Non-pigmented ciliary epithelial cell (primary cell): ENCODE results near the gene SLC35B1.
"Not testable (repeated sequence)": the region's sequence is repeated elsewhere in the genome, so short reads cannot be mapped to it uniquely, and the experiment has no call there.

Experiments used
- DNase-seq: peaks from one replicate; pipeline ENCODE4 v3.0.0-alpha.2; 2010; ENCODE audit warnings: low read depth

Gene SLC35B1

DNA sequence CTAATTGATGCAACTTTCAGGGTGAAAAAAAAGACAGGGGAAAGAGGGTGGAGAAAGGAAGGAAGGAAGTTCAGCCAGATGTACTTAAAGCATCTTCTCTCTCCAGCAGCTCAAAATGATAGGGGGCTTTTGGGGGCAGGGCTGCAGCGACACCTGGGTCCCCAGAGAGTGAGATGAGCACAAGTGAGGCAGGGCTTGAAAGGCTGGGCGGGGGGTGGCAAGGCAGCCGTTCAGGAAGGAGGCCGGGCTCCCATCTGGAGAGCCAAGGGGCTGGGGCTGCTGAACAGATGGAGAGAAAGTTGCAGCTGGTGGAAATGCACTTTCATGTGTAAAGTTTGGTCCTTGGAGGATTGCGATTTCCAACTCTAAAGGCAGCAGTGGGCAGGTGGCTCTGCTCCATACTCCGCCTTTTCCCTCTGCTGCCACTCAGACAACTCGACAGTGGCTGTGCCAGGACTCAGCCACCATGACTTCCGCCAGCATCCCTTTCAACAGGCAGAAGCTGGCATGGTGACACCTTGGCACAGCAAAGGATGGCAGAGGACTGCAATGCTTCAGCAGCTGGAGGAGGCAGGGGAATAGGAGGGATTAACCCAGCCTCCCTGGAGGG, 7.7 kb downstream of the SLC35B1 start:
- DNase-seq = no peak

DNA sequence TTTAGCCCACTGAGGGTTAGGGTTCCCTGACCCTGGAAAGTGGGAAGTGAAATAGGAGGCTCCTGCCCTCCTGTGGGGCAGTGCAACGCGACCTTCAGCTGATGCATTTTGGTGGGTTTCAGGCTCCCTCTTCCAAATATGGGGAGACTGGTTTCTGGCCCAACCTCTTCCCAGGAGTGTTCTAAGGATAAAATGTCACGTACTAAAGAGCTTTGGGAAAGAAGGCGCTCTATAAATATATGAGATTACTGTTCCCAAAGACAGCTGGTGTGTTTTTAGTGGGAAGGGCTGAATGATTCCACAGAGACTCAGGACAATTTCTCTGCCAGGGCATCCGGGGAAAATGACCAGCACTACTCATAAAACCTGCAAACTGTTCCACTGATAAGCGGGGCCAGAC, 9.8 kb downstream of the SLC35B1 start:
- no peak for DNase-seq

DNA sequence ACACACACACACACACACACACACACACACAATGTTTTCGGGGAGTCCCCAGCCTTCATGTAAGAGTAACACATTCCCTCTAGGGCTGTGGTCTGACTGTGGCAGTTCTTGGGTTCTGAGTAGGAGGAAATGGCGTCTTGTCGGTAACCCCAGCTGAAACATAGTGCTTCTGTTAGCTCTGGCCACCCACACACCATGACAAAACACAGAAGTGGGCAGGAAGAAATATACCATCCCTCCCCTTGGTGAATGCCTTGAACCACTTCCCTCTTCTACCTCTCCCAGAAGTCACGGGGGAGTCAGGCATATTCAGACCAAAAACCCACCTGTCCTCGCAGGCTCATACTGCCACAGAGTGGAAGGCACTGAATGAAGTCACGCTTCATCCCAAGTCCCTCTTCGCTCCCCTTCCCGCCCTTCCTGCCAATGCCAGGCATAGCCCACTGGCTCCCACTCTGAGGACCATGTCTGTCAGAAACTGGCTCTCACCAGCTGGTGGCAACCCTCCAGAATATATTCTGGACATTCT, 11.5 kb downstream of the SLC35B1 start:
- DNase-seq = no peak

DNA sequence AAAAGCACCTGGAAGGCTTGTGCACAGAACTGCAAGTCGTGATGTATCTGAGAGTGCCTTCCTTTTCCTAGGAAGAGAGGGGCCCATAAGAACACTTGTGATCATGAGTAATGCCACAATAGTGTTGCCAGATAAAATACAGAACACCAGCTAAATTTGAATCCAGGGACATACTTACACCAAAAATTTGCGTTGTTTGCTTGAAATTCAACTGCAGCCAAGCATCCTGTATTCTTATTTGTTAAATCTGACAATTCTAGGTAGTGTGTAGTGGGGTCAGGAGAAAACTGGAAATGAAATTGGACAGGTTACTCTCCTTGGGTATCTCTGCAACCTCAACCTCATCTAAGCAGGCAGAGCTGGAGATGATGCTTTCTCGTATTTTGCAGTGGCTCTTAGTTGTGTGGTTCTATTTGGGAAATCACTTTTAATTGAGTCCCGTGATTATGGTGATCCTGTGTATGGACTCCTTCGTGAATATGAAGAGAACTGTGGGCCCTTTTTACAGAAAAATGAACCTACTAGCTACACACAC, 12.0 kb downstream of the SLC35B1 start:
- no peak for DNase-seq

DNA sequence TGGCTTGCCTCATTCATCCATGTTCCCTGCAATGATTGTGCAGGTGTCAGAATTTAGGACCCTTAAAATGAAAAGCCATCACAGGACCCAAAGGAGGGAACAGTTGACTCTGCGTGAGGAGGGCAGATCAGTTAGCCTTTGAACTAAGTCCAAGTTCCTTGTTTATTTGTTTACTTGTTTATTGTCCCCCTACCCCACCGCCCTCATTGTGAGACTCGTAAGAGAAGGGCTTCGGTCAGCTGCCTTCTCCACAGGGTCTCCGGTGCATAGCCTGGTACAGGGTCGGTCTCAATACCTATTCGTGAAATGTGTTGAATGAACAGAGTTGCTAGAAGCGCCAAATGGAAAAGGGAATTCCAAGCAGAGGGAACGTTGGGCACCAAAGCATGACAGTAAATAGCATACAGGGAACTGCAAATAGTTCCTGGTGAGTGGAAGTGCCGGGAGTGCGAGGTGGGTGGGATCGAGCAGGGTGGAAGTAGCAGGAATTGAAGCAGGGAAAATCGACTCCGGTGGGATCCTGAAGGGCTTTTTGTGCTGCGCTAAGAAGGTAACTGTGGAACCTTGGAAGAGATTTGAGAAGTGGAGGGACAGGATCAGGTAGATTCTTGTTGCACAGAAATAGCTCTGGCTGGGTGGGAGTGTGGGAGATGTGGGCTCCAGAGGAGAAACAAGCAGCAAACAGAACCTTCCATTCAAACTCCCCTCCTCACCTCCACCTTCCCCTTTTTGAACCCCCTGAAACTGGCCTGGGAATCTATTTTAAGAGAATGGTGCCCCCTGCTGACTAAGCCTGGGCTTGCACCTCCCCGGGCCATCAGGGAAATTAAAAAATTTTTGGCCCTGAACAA, 12.7 kb downstream of the SLC35B1 start:
- DNase-seq = no peak

DNA sequence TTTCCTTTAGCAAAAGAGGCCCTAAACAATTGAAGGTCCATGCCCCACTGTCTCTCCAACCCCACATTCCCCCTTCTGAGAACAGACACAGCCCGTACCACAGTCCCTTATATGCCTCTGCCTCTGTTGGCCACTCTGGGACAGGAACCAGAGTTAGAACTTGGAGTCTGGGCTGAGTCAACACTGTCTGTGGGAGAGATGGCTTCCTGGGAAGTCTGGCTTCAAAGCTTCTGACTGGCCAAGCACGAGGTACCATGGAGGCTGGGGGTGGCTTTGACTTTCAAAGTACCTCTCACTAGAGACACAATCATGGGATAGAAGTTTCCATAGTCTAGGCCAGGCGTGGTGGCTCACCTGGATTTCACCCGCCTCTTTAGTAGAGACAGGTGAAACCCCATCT, 15.0 kb downstream of the SLC35B1 start:
- DNase-seq = no peak

DNA sequence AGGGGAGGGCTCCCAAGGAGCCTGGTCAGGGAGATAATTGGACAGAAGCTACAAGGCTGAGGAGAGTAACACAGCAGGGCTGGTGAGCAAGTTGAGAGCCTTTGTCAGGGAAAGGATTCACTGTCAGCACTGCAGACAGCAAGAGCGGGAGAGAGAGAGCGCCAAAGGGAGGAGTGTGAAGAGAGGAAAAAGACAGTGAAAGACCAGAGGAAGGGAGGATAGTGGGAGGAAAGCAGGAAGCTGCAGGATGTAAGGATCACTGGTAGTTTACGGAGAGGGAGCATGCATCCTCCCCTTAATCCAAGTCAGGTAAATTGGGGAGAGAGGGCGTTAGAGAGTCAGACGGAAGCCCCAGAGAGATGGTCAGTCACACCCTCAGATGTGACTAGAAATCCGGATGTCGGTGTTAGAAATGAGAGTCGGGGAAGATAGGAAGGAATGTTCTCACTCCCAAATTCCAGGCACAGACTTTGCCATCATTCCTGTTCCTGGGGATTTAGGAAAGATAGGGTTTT, 16.0 kb downstream of the SLC35B1 start:
- DNase-seq = no peak

DNA sequence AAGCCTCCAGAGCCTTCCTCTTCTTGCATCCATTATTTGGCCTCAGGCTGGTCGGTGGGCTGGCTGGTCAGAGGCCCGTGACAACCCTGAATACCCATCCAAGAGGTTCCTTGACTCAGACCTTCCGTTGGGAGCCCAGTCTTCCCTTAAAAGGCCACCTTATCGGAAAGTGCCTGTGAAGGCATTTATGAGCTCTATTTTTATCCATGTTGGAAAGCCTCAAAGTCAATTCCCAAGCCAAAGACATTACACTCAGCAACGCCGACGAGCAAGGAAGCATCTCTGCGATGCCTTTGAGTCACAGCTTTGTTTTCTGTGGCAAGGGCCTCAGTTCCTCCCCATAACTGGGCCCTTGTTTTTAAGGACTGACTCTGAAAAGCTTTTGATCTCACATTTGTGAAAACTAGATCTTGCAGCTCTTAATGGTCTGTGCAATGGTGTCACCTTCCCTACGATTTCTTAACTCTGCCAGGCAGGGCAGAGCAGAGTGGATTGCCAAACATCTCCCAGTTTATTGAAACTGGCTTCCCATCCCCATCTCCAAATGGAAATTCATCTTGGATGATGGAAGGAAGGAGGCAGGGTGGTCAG, 16.6 kb downstream of the SLC35B1 start:
- no peak for DNase-seq

DNA sequence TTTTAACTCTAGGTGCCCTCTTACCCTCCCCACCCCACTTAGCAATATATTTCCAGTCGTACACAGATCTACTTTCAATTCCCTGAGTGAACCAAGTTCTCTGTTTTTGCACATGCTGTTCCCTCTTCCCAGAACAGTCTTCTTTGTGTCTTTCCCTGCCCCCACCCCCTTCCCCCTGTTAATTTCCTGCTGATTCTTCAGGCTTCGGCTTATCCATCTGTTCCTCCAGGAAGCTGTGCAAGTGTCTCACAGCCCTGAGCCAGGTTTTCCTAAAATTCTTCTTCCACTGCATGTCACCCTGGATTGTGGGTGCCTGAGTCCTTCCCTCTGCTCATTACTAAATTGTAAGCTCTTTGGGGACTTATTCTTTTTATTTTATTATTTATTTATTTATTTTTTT, 17.5 kb downstream of the SLC35B1 start:
- DNase-seq = no peak

DNA sequence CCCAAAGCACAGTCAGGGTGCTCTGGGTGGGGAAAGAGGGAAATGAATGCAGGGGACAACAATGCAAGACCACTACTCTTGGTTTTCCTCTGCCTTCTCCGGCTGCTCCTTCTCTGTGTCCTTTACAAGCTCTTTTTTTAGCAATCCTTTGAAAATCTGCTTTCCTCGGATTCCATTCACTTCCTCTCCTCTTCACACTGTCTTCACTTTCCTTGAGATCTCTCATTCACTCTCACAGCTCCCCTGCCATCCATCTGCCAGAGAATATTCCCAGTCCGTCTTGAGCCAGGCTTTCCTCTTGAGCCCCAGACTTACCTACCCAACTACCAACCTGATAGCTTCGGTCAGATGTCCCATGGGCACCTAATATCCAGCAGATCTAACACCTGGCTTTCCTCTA, 18.9 kb downstream of the SLC35B1 start:
- DNase-seq = no peak

DNA sequence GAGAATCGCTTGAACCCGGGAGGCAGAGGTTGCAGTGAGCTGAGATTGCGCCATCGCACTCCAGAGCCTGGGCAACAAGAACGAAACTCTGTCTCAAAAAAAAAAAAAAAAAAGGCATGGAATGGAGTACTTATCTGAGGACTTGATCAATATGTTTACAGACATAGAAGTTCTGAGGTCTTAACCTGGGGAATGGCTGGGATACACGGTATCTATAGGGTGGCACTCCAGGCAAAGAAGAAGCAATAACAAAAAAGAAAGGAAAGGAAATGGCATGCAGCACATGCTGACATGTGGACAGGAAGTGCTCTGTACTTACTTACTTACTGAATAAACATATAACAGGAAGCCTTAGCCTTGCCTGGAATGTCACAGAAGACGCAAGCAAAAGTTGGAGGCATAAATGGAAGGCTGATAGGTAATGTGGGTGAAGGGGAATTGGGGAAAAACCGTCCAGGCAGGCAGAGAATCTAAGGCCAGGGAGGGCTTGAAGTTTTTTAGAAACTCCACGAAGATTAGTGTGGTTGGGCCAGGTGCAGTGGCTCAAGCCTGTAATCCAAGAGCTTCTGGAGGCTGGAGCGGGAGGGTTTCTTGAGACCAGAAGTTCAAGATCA, 19.8 kb downstream of the SLC35B1 start:
- no peak for DNase-seq

DNA sequence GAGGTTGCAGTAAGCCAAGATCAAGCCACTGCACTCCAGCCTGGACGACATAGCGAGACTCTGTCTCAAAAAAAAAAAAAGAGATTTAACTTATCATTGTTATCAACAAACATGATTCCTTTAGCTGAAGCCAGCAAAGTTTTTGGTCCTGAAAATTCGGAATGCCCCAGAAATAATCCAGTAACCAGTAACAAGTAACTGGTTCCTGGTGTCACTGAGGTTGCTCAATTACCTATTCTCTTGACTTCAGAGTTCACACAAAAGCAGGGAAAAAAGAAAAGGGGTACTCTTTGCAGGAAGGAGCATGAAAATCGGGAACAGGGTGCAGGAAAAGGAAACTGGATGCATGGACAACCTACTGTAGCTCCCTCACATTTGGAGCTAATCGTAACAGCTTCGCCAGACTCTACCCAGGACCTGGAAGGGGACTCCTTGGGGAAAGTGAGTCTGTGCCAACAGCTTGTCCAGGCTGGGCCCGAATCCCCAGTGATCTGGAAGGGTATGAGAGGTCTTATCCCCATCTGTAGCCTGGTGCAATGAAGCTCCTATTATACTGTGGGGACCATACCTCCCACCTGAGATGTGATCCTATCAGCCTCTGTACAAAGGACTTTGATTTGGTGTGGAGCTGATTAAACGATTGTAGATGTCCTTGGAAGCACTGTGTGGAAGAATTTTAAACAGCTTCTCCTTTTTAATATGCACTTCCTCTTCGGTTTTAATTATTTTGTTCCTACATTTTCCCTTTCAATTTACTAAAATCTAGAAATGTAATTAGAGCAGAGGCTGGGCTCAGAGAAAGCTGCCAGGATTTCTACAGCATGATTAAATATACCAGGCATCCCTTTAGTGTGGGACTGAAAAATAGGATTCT, 26.4 kb downstream of the SLC35B1 start:
- DNase-seq = no peak

DNA sequence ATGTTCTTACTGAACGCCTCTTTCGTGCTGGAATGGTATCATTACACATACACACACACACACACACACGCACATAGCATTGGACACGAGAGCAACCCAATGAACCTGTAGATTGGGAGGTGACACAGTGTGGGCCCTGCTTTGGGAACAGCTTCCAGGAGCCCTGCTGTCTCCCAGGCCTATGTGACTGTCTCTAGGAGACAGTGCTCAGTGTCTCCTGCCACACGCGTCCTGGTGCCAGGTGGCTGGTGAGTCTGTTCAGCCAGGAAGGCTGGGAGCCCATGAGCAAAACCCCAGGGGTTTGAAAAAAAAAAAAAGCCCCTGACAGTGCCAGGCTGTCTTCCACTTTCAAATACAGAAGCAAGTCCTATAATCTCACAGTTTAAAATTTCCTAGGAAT, 27.4 kb downstream of the SLC35B1 start:
- no peak for DNase-seq

DNA sequence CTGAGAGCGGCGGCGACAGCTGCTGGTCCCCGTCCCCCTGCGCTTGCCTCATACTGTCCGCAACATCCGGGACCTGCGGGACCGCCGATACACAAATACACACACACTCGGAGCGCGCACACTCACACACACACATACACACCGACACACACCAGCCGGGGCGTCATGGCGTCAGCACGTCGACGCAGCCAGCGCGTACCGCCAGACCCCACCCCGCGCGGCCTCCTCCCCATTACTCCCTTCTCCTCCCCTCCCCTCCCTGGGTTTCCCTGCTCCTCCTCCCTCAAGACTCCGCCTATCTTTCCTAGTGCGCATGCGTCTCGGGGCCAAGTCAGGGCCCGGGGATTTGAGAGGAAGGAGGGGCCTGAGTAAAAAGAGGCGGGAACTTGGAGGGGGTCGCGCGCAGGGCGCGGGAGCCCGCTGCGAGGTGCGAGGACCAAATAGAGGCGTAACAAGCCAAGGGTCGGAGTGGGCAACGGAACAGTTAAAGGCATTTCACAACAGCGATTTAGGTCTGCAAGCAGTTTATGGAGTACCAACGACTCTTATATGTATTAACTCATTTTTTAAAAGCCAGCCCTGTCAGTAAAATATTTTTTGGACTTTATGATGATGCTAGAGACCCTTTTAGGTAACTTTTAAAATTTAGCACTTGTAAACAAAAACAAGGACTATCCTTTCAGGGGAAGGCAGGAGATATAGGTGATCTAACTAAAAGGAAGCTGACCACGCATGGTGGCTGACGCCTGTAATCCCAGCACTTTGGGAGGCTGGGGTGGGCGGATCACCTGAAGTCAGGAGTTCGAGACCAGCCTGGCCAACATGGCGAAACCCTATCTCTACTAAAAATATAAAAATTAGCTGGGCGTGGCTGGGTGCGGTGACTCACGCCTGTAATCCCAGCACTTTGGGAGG, 29.6 kb downstream of the SLC35B1 start, which contains the start of gene SPOP:
Gene SPOP (minus strand): TSS at position 165 of the 915 bp plus-strand sequence. CDS start 55,287 bp downstream, outside the sequence.
- peak; percentile 98 for DNase-seq

DNA sequence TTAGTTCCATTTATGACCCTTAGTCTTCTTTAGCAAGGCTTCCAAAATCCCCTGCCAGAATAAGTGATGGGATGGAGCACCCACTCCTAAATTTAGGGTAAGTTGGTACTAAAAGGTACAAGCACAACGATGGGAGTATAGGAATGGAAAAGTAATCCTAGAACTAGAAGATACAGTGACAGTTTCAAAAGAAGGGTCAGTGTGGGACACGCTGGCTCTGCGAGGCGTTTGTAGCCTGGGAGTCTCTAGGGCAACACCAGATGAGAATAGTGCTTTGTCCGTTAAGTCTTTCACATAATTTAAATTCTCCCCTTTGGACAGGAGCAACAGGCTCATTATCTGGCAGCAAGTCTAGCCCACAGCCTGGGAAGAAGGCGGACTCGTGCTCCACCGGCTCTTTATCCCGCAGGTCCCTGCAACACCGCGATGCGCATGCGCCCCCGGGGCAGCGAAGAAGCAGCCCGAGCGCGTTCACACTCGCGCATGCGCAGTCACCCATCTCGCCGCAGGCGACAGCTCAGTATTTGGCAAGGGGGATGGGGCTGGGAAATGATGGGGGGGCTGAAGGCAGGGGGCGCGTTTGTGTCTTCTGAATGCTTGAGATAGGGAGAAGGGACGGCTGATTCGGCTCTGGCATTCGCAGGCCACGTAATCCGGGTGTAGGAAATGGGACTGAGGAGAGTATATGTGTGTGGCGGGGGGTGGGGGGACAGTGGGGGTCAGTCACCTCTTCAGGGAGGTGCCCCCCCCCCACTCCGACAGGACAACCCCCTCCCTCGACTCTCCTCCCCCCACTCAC, 30.4 kb downstream of the SLC35B1 start:
- peak; percentile 75 for DNase-seq

DNA sequence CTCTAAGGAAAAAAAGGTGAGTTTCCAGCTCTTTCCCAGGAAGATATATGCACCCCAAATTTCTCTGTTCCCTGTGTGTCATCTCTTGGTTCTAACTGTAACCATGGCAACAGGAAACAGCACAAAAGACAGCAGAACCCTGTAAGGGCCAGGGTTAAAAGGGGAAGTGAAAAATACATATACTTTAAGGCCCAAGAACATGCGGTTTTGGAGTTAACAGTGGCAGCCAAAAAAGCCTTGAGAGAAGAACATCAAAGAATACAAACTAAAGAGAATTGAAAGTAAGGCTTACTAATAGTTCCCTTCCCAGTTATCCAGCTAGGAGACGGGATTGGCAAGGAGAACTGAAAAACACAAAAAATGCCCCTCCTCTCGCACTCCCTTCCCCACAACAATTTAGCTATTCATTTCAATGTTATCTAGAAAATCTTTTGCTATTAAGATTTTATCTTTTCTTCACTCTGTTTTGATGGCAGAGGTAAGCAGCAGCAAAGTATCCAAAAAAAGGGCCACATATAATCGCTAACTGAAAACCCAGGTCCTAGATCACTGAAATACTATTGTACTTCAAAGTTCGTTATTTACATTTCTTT, 31.4 kb downstream of the SLC35B1 start:
- no peak for DNase-seq

DNA sequence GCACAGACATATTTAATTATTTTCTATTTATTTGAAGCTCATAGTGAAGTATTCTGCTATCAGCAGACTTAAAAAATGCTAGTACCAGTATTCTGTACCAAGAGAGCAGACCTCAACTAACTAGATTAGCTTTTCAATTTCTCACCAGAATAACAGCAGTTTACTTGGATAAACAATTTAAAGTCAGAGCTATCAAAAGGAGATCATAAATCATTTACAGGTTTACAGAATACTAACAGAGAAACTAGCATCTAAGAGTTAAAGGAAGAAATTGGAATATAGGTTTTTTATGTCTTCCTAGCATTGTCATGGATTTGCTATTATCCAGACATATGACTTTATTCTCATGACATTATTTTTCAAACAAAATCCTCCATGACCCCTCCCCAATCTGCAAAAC, 33.3 kb downstream of the SLC35B1 start:
- DNase-seq = no peak

DNA sequence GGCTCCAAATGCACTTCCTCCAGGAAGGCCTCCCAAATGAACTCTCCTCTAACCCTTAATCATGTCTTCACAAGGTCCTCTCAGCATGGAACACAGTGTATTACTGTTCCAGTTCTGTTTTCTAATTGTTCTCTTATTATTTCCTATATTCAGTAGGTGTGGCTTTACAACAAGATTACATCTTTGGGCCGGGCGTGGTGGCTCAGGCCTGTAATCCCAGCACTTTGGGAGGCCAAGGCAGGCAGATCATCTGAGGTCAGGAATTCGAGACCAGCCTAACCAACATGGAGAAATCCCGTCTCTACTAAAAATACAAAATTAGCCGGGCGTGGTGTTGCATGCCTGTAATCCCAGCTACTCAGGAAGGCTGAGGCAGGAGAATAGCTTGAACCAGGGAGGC, 34.1 kb downstream of the SLC35B1 start:
- DNase-seq = not testable (repeated sequence)

DNA sequence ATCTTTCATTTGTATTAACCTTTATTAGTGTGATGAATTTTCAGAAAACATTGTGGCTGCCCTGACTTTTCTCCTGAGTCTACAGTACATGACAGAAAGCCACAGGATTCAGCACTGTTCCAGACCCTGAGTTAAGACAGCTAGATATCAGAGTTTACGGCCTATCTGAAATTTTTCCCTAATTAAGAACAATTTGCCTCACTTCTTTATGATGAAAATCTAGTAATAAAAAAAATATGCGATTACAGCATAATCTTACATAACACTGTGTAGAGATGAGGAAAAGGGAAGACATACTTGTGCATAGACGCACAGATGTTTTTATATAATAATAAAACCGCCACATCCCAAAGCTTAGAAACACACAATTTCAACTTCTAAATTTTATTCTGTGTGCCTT, 37.1 kb downstream of the SLC35B1 start:
- no peak for DNase-seq
